GM15510 (cell line): ENCODE data around the gene ANKRD52.
A peak's percentile ranks its signal among the peaks of the same experiment; 100 is the strongest.

Experiments used
- POLR2A ChIP-seq: IDR thresholded peaks from 3 replicates; pipeline ENCODE4 v1.6.1; 2011; ENCODE audit warnings: borderline replicate concordance; ENCODE audit not compliant: insufficient read length; ENCODE audit errors: extremely low read depth

Gene ANKRD52

DNA sequence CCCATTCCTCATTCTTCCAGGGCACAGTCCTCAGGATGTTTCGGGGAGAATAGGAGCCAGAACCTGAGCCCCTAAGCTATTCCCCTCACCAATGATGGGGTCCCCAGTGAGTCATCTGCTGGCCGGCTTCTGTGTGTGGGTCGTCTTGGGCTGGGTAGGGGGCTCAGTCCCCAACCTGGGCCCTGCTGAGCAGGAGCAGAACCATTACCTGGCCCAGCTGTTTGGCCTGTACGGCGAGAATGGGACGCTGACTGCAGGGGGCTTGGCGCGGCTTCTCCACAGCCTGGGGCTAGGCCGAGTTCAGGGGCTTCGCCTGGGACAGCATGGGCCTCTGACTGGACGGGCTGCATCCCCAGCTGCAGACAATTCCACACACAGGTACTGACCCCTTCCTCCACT lies 27.0 kb downstream of the ANKRD52 start:
- TF ChIP-seq POLR2A, result no peak

DNA sequence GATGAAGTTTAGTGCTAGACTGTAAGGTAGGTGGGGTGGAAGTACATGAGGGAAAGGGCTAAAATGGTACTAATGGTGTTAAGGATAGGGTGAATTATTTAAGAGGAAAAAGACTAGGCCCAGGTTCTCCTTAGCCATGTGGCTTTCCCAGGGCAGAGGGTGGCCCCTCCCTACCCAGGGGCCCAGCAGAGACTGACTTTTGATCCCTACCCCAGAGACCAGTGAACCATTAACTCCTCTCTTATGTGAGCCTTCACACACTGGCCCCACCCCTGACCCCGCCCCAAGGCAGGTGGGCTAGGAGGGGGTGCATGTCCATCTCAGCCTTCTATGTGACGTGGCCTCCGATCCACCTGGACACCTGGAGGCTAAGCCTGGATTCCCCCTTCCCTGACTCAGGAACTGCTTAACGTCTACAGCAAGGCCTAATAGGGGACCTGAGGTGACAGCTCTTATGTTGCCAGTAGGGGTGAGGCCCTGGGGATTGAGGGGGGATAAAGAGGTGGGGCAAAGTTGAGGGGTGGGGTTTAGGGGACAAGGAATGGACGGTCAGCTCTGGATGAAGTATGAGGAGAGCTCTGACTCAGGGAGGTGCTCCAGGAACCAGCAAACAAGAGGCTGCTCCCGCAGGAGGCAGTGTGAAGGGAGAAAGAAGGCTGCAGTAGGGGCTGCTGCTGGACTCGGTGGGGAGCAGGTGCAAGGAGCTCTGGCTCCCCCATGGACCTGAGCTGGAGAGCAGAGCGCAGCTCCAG lies 27.6 kb downstream of the ANKRD52 start:
- no peak for TF ChIP-seq POLR2A

- no peak for TF ChIP-seq POLR2A
Observed at GRCh38 chr12:56229916-56230431, 28.2 kb downstream of the ANKRD52 start, which contains the start of gene SLC39A5. Gene SLC39A5, plus strand, starts transcription at chr12:56230051. Its CDS starts 1,224 bp downstream, at chr12:56231275.

- no peak for TF ChIP-seq POLR2A
Observed at GRCh38 chr12:56229082-56229481, 29.1 kb downstream of the ANKRD52 start.

DNA sequence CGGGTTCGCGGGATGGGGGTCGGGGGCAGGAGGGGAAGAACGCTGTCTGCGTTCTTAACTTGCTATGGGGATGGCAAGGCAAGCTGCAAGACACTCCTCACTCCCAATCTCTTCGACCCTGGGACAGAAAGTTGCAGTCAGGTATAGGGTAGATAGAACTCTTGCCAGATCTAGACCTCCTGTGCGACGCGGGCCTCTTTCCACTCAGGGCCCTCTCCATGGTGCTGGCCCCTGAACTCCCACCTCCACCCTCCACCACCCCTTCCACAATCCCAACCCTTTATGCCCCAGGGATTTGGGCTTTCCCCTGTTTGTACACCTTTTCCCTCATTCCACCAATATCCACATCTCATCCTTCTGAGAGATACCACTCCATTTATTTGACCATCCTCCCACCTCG lies 33.2 kb downstream of the ANKRD52 start:
- TF ChIP-seq POLR2A, result no peak

DNA sequence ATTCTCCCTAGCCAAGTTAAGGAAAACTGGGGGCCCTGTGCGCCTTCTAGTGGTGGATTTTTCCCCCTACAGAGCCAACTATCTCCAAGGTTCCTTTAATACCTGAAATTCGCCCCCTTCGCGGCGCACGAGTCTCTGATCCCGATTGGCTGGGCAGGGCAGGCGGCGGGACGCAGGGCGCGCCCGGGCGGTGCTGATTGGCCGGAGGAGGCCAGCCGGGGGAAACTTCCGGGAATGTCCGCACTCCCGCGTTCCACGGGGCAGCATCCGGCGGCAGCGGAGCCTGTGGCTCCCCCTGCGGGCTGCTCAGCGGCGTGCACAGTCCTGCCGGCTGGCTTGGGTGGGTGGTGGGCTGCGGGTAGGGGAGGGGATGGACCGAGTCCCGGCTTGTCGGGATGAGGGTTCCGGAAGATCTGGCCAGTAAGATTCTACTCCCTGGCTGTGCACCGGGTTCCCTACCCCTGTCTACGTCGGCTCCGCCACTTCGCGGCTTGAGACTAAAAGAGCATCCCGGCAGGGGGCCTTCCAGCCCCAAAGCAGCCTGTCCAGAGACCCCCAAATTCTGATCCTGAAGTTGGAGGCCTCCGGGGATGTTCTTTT lies 34.0 kb downstream of the ANKRD52 start, which contains the start of gene NABP2:
Gene NABP2, plus strand, starts transcription at position 241 of the 600 bp plus-strand sequence. CDS start 515 bp downstream, outside the sequence.
- peak; percentile 68 for TF ChIP-seq POLR2A

DNA sequence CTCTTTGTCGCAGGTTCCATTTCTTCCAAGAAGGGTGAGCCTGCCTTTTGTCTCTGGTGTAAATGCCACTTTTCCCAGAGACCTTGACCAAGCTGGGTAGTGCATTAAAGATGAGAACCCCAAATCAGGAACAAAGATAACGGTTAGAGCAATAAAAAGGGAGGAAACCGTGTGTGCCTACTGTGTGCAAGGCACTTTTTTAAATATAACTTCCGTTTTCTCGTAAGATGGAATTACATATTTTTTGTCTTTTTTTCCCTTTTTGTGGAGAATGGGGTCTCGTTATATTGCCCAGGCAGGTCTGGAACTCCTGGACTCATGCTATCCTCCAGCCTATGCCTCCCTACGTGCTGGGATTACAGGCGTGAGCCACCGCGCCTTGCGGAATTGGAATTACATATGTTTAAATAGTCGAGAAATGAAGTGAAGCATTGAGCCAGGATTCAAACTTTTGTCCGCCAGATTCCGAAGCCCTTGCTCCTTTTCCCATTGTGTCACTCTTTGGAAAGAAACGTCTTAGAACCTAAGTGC lies 34.5 kb downstream of the ANKRD52 start:
- TF ChIP-seq POLR2A, result no peak

GRCh38 chr12:56222531-56222895 lies 35.7 kb downstream of the ANKRD52 start:
- TF ChIP-seq POLR2A, result no peak

- peak; percentile 95 for TF ChIP-seq POLR2A
Observed at GRCh38 chr12:56221757-56222530, 36.2 kb downstream of the ANKRD52 start, which contains the start of gene RNF41. Gene RNF41, minus strand, starts transcription at chr12:56221922. Its CDS starts 7,875 bp downstream, at chr12:56214047.

GRCh38 chr12:56221232-56221756 lies 36.9 kb downstream of the ANKRD52 start:
- TF ChIP-seq POLR2A, result no peak

- TF ChIP-seq POLR2A, result no peak
Observed at GRCh38 chr12:56220611-56221231, 37.5 kb downstream of the ANKRD52 start.

GRCh38 chr12:56219840-56220239 lies 38.3 kb downstream of the ANKRD52 start:
- no peak for TF ChIP-seq POLR2A

- TF ChIP-seq POLR2A, result no peak
Observed at GRCh38 chr12:56216461-56216860, 41.7 kb downstream of the ANKRD52 start.

DNA sequence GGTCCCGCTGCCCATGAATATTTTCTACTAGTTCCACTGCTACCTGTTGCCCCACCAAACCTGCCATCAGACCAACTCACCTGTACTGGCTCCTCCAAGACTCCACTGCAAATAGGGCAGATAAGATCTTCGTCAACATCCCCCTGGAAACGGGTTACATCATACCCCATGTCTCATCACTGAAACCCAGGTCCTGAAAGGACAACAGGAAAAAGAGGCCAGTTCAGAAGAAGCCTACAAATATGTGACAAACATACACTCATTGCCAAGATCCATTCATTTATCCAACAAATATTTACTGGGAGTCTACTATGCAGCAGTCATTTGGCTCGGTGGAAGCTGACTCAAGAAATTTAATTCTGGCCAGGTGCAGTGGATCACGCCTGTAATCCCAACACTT lies 44.3 kb downstream of the ANKRD52 start:
- TF ChIP-seq POLR2A, result no peak
